ENCODE data around the gene ST6GALNAC3. TPM values are rescaled to one million over a fixed set of nuclear protein-coding genes. Genes with fewer than 3 reads are reported as not detected.

The ST6GALNAC3 gene
- total RNA-seq, 6 experiments from 2014 or later = 1.00 to 1.7 (median 1.2) TPM

GRCh38 chr1:76542359-76542758 lies 467.8 kb downstream of the ST6GALNAC3 start:
- Mint-ChIP-seq H3K9me3 (peaks cover 23% of the 10 kb centered on the region), H3K27ac (no peak overlapping the region), H3K36me3 (ENCODE audit: low read depth) (no peaks in the 10 kb centered on the region), H3K4me1 (ENCODE audit: low read depth) (no peaks in the 10 kb centered on the region), H3K27me3 (ENCODE audit: insufficient read depth) (no peaks in the 10 kb centered on the region; the same call in 1 of the 2 replicates), H3K4me3 (no peak overlapping the region)
- DNase-seq = no peak
- no peak for TF ChIP-seq CTCF (IDR thresholded peaks at IDR 0.05)

- TF ChIP-seq CTCF (IDR thresholded peaks at IDR 0.05) = no peak
- Mint-ChIP-seq H3K9me3 (peaks cover 22% of the 10 kb centered on the region), H3K27me3 (ENCODE audit: insufficient read depth) (no peaks in the 10 kb centered on the region; the same call in 1 of the 2 replicates), H3K36me3 (ENCODE audit: low read depth) (no peaks in the 10 kb centered on the region), H3K4me1 (ENCODE audit: low read depth) (no peaks in the 10 kb centered on the region), H3K27ac (no peak overlapping the region), H3K4me3 (no peak overlapping the region)
- DNase-seq = no peak
These were observed 468.9 kb downstream of the ST6GALNAC3 start for GRCh38 chr1:76543495-76543894.

GRCh38 chr1:76546354-76546933 lies 471.9 kb downstream of the ST6GALNAC3 start:
- Mint-ChIP-seq H3K4me1 (ENCODE audit: low read depth) (no peaks in the 10 kb centered on the region), H3K27me3 (ENCODE audit: insufficient read depth) (no peaks in the 10 kb centered on the region), H3K9me3 (peaks cover 15% of the 10 kb centered on the region), H3K4me3 (no peak overlapping the region), H3K27ac (no peak overlapping the region), H3K36me3 (ENCODE audit: low read depth) (no peaks in the 10 kb centered on the region)
- TF ChIP-seq CTCF (IDR thresholded peaks at IDR 0.05) = no peak
- DNase-seq = no peak

- H3K27ac Mint-ChIP-seq = no peak overlapping the region
- H3K36me3 Mint-ChIP-seq (ENCODE audit: low read depth) = no peaks in the 10 kb centered on the region
- H3K27me3 Mint-ChIP-seq (ENCODE audit: insufficient read depth) = no peaks in the 10 kb centered on the region
- no peak overlapping the region for H3K4me3 Mint-ChIP-seq
- H3K9me3 Mint-ChIP-seq = peaks cover 15% of the 10 kb centered on the region
- no peaks in the 10 kb centered on the region for H3K4me1 Mint-ChIP-seq (ENCODE audit: low read depth)
- DNase-seq = no peak
- TF ChIP-seq CTCF (IDR thresholded peaks at IDR 0.05) = no peak
These were observed 473.4 kb downstream of the ST6GALNAC3 start for GRCh38 chr1:76547916-76548315.

GRCh38 chr1:76548513-76549100 lies 474.1 kb downstream of the ST6GALNAC3 start:
- no peaks in the 10 kb centered on the region for H3K4me1 Mint-ChIP-seq (ENCODE audit: low read depth)
- H3K4me3 Mint-ChIP-seq = no peak overlapping the region
- H3K27me3 Mint-ChIP-seq (ENCODE audit: insufficient read depth) = no peaks in the 10 kb centered on the region
- H3K36me3 Mint-ChIP-seq (ENCODE audit: low read depth) = no peaks in the 10 kb centered on the region
- DNase-seq = no peak
- TF ChIP-seq CTCF (IDR thresholded peaks at IDR 0.05) = no peak
- no peak overlapping the region for H3K27ac Mint-ChIP-seq
- peaks cover 21% of the 10 kb centered on the region for H3K9me3 Mint-ChIP-seq

All from HFFc6 (cell line).